Endodermal cell (in vitro differentiated cells): ENCODE measurements around the gene RAD54L2. TPM values are rescaled to one million over a fixed set of nuclear protein-coding genes. Genes with fewer than 3 reads are reported as not detected.

Experiments
- DNase-seq: peaks from one replicate; pipeline ENCODE4 v3.0.0-alpha.2; 2017
- H3K27ac ChIP-seq: 2 replicates; pipeline ENCODE4 v1.5.1; 2013; ENCODE audit warnings: mild to moderate bottlenecking, low read depth, low read length, moderate library complexity
- H3K27me3 ChIP-seq: 2 replicates; pipeline ENCODE4 v1.6.1; 2013; ENCODE audit warnings: mild to moderate bottlenecking, low read length, moderate library complexity; ENCODE audit not compliant: insufficient read depth, control insufficient read depth, poor library complexity, severe bottlenecking
- H3K36me3 ChIP-seq: 2 replicates; pipeline ENCODE4 v1.7.0; 2013; ENCODE audit warnings: mild to moderate bottlenecking, low read length, moderate library complexity; ENCODE audit not compliant: control insufficient read depth, insufficient read depth
- H3K4me1 ChIP-seq: one replicate; pipeline ENCODE4 v1.7.0; 2013; ENCODE audit warnings: low read length; ENCODE audit not compliant: control insufficient read depth, insufficient read depth
- H3K4me3 ChIP-seq: 2 replicates; pipeline ENCODE4 v1.5.1; 2013; ENCODE audit warnings: mild to moderate bottlenecking, low read length, moderate library complexity
- H3K9ac ChIP-seq: 2 replicates; pipeline ENCODE4 v1.6.1; 2013; ENCODE audit warnings: mild to moderate bottlenecking, low read length, moderate library complexity; ENCODE audit not compliant: poor library complexity, severe bottlenecking; ENCODE audit errors: extremely low read depth
- H3K9me3 ChIP-seq: 2 replicates; pipeline ENCODE4 v1.6.1; 2013; ENCODE audit warnings: mild to moderate bottlenecking, low read length, moderate library complexity; ENCODE audit not compliant: control insufficient read depth
- H3K27ac Mint-ChIP-seq: 2 replicates; pipeline ENCODE4 v1.8.0; 2020; ENCODE audit warnings: mixed read lengths
- H3K27me3 Mint-ChIP-seq: 2 replicates; pipeline ENCODE4 v1.8.0; 2021; ENCODE audit warnings: mild to moderate bottlenecking, mixed read lengths; ENCODE audit not compliant: insufficient read depth
- H3K36me3 Mint-ChIP-seq: 2 replicates; pipeline ENCODE4 v1.8.0; 2020; ENCODE audit warnings: low read depth, mixed read lengths
- H3K4me1 Mint-ChIP-seq: 2 replicates; pipeline ENCODE4 v1.8.0; 2020; ENCODE audit warnings: mixed read lengths
- H3K4me3 Mint-ChIP-seq: 2 replicates; pipeline ENCODE4 v1.8.0; 2020; ENCODE audit warnings: mild to moderate bottlenecking, moderate library complexity, mixed read lengths
- H3K9me3 Mint-ChIP-seq: 2 replicates; pipeline ENCODE4 v1.8.0; 2020; ENCODE audit warnings: mild to moderate bottlenecking, mixed read lengths
- CTCF ChIP-seq: fragments of 200-600 bp; sonication (generic); conservative IDR thresholded peaks from 2 replicates; pipeline ENCODE4 v1.5.0; 2021; ENCODE audit warnings: antibody characterized with exemption, mild to moderate bottlenecking
- WGBS, 2 experiments: methylation state at CpG; one replicate each; pipeline versions ENCODE4 v1.1.5 to v1.1.7; 2013; ENCODE audit warnings: missing lambda C conversion rate in 2 of 2, mixed read lengths in 1 of 2; ENCODE audit not compliant: insufficient coverage in 1 of 2, insufficient read length in 1 of 2; 5-methylcytosine and 5-hydroxymethylcytosine counted together
- total RNA-seq, 2 donors: library from RNA; stranded (reverse); fragmentation: NEBNext Ultra II Directional in 1 of 2; extraction: Animal tissue kit (Norgen Biotek cat#: 25700) in 1 of 2; gene quantifications; 2 replicates in 1 of 2; 3 replicates in 1 of 2; pipeline ENCODE4 v1.2.1, GENCODE V29; 2021

The RAD54L2 gene
- total RNA-seq, 2 donors from 2014 or later: 54.1 to 56.4 TPM

- Histone ChIP-seq H3K27me3 (no peaks in the 10 kb centered on the region), H3K36me3 (no peaks in the 10 kb centered on the region), H3K9ac (no peak overlapping the region), H3K4me3 (no peak overlapping the region), H3K27ac (no peak overlapping the region), H3K9me3 (no peaks in the 10 kb centered on the region), H3K4me1 (no peaks in the 10 kb centered on the region)
- Mint-ChIP-seq H3K27ac (no peak overlapping the region), H3K4me3 (no peak overlapping the region), H3K36me3 (no peaks in the 10 kb centered on the region), H3K4me1 (peaks cover 8% of the 10 kb centered on the region), H3K9me3 (no peaks in the 10 kb centered on the region), H3K27me3 (peaks cover 1% of the 10 kb centered on the region)
- TF ChIP-seq CTCF: no peak
- no peak for DNase-seq
- 96 to 97% methylated on average over 9 of the region's 9 CpGs for WGBS, 2 experiments
These were observed 30.3 kb upstream of the RAD54L2 start for GRCh38 chr3:51508255-51508654.

GRCh38 chr3:51510996-51511395 lies 27.5 kb upstream of the RAD54L2 start:
- no peak for DNase-seq
- Histone ChIP-seq H3K9ac (no peak overlapping the region), H3K27ac (no peak overlapping the region), H3K36me3 (no peaks in the 10 kb centered on the region), H3K9me3 (no peaks in the 10 kb centered on the region), H3K27me3 (no peaks in the 10 kb centered on the region), H3K4me1 (no peaks in the 10 kb centered on the region), H3K4me3 (no peak overlapping the region)
- TF ChIP-seq CTCF: no peak
- Mint-ChIP-seq H3K4me3 (no peak overlapping the region), H3K4me1 (peaks cover 8% of the 10 kb centered on the region), H3K36me3 (no peaks in the 10 kb centered on the region), H3K27ac (no peak overlapping the region), H3K9me3 (no peaks in the 10 kb centered on the region), H3K27me3 (peaks cover 1% of the 10 kb centered on the region)
- 100% methylated on average over 1 of the region's 1 CpG; no CpG with 5 or more reads in 1 of the 2 experiments for WGBS, 2 experiments

DNA sequence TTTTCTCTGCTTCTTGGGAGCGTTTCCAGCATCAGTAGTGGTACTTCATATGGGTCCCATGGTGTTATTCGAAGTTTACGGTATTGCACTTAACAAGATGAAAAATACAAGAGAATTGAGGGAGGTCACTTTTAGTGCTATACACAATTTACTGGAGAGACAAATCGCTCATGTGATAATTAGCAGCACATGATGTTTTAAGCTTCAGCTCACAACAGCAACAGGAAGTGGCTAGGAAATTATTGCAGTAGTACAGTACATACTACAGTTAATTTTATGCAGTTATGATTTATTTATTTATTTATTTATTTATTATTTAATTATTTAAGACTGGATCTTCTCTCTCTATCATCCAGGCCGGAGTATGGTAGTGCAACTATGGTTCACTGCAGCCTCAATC lies 24.3 kb upstream of the RAD54L2 start:
- H3K36me3 ChIP-seq: no peaks in the 10 kb centered on the region
- no peaks in the 10 kb centered on the region for H3K9me3 ChIP-seq
- no peak overlapping the region for H3K9ac ChIP-seq
- H3K4me3 ChIP-seq: no peak overlapping the region
- Mint-ChIP-seq H3K36me3 (no peaks in the 10 kb centered on the region), H3K27me3 (no peaks in the 10 kb centered on the region), H3K27ac (no peak overlapping the region), H3K4me1 (peaks cover 8% of the 10 kb centered on the region), H3K4me3 (no peak overlapping the region), H3K9me3 (no peaks in the 10 kb centered on the region)
- no peaks in the 10 kb centered on the region for H3K27me3 ChIP-seq
- no peaks in the 10 kb centered on the region for H3K4me1 ChIP-seq
- 96 to 100% methylated on average over 4 to 5 of the region's 5 CpGs for WGBS, 2 experiments
- DNase-seq: no peak
- TF ChIP-seq CTCF: no peak
- no peak overlapping the region for H3K27ac ChIP-seq
